ENCODE data around the gene MYL9. TPM values are rescaled to one million over a fixed set of nuclear protein-coding genes. Genes with fewer than 3 reads are reported as not detected.

MYL9 gene
- total RNA-seq, 1 donor from 2014 or later = 2.5 TPM

DNA sequence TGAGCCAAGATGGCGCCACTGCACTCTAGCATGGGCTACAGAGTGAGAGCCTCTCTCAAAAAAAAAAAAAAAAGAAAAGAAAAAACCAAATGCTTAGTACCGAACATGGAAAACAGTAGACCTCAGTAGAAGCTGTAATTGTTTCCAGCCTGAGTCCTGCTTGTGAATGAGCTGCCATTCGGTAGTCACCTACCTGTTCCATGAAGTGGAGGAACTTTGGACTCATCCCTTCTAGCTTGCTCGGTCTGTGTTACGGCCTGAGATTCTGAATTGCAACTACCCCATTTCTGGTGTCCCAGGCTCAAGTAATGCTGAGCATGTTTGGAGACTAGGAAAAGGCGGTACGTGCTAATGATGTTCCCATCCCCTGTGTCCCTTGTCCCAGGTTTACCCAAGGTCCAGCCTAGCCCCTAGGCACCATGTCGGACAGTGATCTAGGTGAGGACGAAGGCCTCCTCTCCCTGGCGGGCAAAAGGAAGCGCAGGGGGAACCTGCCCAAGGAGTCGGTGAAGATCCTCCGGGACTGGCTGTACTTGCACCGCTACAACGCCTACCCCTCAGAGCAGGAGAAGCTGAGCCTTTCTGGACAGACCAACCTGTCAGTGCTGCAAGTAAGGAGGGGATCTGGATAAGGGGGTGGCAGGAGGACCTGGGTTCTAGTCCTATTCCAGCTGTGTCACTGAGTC, 37.2 kb downstream of the MYL9 start:
- intact Hi-C loops (cut with micrococcal nuclease) = loop anchor here (10.0 kb wide), 1 partner anchor 66 kb away; the partner anchor contains the start of gene SLA2

DNA sequence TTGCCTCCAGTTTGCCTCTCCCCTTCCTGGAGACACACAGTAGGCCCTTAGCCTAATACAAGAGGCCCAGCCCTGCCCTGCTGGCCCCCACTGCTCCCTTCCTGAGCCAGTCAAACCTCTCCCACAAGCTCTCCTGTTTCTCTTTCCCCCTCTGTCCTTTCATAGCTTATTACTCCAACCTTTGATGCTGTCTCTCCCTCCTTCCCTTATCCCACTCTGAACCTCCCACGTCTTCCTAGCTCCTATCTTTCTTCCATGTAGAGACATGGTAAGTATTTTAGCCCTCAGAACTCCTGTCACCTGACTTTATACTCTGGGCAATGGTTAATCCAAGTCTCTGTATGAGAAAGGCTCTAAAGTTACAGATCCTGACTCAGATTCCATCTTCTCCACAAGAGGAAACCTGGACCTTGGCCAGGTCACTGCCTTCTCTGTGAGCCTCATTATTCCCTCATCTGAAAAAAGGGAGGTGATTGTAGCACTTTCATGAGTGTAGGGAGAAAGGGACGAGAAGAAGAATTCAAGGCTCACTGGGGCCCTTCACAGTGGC, 38.8 kb downstream of the MYL9 start:
- intact Hi-C loops (cut with micrococcal nuclease) = loop anchor here (10.0 kb wide), 1 partner anchor 65 kb away; the partner anchor contains the start of gene SLA2

DNA sequence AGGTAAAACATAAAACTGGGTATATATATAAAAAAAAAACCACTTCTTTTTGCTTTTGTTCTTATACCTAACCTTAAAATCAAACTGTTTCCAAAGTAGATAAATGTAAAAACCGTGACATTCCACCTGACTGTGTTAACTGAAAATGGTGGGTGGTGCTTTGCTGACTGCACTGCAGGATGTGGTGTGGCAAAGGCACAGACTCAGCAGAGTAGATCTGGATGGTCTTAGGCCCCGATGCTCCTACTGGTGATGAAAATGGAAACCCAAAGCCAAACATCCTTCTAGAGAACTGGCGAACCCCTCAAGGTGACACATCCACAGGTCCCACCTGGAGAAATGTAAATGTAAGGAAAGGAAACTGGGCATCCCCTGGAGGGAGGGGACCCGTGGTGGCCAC, 41.0 kb downstream of the MYL9 start:
- intact Hi-C loops (cut with micrococcal nuclease) = loop anchor here (1.0 kb wide), 1 partner anchor 8 kb away; no protein-coding TSS in a partner anchor

DNA sequence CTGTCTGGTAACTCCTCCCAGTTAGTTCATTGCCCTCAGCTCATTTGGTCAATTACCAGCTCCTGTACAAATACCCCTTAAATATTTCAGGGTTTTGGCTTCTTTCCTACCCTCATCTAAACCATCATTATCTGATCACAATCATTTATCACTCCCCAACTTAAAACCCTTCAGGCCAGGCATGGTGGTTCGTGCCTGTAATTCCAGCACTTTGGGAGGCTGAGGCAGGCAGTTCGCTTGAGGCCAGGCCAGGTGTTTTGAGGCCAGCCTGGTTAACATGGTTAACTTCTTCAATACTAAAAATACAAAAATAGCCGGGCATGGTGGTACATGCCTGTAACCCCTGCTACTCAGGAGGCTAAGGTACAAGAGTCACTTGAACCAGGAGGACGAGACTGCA, 41.5 kb downstream of the MYL9 start:
- intact Hi-C loops (cut with micrococcal nuclease) = loop anchor here (1.0 kb wide), 1 partner anchor 9 kb away; no protein-coding TSS in a partner anchor

DNA sequence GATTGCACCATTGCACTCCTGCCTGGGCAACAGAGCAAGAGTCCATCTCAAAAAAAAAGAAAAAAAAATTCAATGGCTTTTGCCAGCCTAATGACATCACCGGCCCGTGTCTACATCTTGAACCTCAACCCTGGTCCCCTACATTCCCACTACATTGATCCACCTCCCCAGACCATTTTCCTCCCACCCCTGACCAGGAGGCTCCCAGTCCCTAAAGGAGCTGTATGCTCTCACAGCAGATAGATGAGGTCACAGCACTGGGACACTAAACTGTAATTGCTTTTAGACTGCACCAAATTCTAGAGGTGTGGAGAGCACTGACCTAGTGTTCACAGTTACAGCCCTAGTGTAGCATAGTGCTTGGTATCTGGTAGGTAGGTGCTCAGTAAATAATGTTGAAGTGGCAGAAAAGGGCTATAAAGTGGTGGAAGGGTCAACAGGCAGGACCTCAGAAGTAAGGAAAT, 42.7 kb downstream of the MYL9 start:
- intact Hi-C loops (cut with micrococcal nuclease) = no loop called here

DNA sequence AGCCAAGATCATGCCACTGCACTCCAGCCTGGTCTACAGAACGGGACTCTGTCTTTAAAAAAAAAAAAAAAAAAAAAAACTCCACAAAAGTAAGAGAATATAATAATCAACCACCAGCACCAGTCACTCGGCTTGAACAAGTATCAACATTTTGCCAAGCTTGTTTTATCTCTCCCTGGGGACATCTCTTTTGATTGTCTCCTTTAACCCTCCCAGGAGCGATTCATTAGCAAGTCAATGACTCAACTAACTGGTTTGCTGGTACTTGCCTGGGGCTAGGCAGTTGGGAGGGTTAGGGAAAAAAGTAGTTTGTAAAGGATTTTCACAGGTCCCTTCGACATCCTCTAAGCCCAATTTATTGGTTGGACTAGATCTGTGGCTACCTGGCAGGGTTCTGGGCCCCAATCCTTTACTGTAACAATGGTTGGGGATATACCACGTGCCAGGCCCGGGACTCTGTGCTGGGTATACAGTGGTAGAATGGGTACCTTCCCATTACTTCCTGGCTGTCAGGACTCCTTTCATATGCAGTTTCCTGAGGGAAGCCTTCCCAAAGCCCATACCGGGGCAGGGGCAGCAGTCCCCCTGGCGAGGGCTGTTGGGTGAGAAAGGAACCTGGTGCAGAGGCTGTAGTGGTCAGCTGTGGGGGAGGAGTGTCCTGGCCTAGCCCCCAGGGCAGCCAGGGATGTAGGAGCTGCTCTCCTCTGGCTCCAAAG, 44.2 kb downstream of the MYL9 start:
- intact Hi-C loops (cut with micrococcal nuclease) = no loop called here

DNA sequence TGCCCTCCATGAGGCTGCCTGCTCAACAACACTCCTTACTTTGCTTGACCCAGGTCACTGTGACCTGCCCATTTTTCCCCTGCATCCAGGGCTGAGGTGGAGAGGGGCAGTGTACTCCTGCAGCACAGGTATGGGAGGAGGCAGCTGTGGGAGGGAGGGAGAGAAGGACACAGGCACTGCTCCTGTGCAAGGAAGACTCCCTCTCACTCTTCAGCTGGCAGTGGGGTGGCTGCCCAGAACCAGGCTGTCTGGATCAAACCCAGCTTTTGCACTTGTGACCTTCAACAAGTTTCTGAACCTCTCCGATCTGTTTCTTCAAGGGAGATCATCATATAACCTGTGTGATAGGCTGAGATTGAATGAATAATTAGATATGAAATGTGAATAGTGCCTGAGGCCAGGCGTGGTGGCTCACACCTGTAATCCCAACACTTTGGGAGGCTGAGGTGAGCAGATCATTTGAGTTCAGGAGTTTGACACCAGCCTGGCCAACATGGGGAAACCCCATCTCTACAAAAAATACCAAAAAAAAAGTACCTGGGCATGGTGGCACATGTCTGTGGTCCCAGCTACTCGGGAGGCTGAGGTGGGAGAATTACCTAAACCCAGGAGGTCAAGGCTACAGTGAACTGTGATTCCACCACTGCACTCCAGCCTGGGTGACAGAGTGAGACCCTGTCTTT, 46.2 kb downstream of the MYL9 start:
- intact Hi-C loops (cut with micrococcal nuclease) = no loop called here

DNA sequence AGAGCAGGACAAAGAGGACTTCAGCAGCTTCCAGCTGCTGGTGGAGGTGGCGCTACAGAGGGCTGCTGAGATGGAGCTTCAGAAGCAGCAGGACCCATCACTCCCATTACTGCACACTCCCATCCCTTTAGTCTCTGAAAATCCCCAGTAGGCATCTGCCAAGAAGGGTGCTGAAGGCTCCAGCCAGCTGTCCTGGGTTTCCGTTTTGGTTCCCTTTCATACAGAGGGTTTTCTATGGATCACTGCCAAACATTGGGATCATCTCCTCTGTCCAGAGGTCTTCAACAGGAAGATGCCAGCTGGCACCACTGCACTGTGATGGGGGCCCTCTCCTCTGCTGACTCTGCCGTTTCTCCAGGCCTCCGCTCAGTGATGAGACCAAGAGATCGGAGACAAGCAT, 50.0 kb downstream of the MYL9 start:
- intact Hi-C loops (cut with micrococcal nuclease) = no loop called here

DNA sequence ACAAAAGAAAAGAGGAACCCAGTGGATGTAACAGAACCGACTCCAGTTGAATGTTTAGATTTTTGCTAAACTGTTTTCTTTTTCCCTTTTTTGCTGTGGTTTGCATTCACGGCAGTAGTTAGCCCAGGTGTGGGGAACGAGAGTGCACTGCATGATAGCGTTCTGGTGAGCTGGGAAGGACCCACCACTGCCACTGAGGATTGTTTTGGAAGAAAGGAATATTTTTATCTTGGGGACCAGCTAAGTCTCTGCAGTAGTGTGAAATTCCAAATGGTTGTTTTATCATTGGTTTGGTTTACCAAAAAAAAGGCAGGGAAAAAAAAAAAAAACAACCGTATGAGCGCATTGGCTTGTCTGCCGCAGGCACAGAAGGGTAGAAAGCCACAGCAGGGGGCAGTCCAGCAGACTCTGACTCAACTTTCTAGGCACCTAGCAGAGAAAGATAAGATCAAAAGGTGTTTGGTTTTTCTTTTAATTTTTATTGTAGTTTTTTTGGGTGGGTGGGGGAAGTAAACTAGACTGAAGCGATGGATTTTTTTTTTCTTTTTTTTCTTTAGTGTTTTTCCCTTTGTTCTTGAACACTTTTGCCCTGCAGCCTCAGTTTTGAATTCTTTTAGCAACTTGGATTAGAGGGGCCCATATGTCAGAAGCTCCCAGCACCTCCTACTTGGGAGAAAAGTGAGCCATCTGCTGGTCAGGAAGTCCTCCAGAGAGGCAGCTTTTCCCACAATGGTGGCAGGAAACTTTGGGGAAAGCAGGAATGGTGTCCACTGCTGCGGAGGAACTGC, 50.7 kb downstream of the MYL9 start:
- intact Hi-C loops (cut with micrococcal nuclease) = no loop called here

DNA sequence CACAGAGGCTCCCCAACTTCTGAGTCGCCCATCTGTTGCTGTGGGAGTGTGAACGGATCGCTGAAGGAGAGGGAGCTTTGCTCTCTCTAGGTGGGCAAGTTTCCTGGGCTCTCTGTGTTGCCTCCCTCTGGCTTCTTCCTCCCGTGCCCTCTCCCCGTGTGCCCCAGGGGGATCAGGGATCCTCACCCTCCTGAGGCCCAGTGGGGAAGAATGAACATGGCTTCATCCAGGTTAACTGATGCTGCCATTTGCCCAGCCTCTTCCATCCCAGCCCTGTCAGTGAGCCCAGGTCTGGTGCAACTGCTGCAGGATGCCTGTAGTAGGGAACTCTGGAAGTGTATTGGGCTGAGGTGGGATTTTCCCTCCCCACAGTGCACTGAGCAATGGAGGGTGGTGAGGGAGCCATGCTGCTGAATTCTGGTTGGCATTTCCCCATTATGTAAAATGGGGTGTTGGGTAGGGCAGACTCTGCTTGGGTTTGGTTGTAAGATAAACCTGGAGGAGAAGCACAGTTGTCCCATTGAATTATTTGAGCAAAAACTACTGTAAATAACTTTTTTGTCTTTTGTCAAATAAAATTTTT, 52.1 kb downstream of the MYL9 start:
- intact Hi-C loops (cut with micrococcal nuclease) = no loop called here

DNA sequence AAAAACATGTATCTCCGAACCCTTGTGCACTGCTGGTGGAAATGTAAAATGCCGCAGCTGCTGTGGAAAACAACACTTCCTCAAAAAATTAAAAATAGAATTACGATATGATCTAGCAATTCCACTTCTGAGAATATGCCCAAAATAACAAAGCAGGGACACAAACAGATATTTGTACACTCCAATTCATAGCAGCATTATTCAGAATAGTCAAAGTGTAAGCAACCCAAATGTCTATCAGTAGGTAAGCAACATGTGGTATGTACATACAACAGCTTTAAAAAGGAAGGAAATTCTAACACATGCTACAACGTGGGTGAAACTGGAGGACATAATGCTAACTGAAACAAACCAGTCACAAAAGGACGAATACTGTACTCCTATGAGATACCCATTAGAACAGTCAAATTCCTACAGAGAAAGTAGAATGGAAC, 58.6 kb downstream of the MYL9 start:
- intact Hi-C loops (cut with micrococcal nuclease) = no loop called here

Other genes starting within 250 kb of the MYL9 start
- 24.0 and 30.9 TPM in 2 replicates for gene DLGAP4, start 235.2 kb upstream of the MYL9 start, total RNA-seq
- 30.5 and 33.0 TPM in 2 replicates for gene TGIF2, start 32.1 kb downstream of the MYL9 start, total RNA-seq
- gene RAB5IF, start 64.3 kb downstream of the MYL9 start, total RNA-seq = 107 and 112 TPM in 2 replicates
- 68.9 and 72.1 TPM in 2 replicates for gene SLA2, start 104.7 kb downstream of the MYL9 start, total RNA-seq
- 30.0 and 33.2 TPM in 2 replicates for gene NDRG3, start 204.6 kb downstream of the MYL9 start, total RNA-seq
- 35.1 and 35.9 TPM in 2 replicates for gene DSN1, start 232.2 kb downstream of the MYL9 start, total RNA-seq